Measurements from ENCODE around the gene PKNOX2.

Gene PKNOX2

DNA sequence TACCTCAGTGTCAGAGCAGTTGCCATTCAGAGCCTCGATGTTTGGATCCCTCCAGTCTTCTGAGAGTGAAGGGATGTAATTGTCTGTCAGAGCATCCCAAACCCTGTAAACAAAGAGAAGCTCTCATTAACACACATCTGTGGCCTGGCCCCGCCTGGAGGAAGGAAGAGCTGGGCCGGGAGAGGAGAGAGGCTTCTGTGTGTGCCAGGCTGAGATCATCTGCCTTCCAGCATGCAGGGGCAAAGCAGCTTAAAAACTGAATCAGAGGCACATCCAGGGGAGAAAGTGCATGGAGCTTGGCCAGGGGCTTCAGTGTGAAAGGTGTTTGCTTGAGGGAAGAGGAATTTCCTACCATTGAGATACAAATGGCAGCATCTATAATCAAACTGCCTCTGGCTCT, 317.0 kb downstream of the PKNOX2 start:
- no peak for DNase-seq (ENCODE audit: low spot score)

All from iPS-NIHi11 (cell line).